IMR-90 (cell line): Measurements from ENCODE around the gene C1QTNF7. TPM values are rescaled to one million over a fixed set of nuclear protein-coding genes. Genes with fewer than 3 reads are reported as not detected.

Experiments
- ATAC-seq: fragments of 200-7000 bp; cut with Tn5 transposase; 2 replicates; pipeline ENCODE4 v1.9.1; 2020; ENCODE audit warnings: low read depth, mild to moderate bottlenecking, moderate library complexity
- BruUV-seq: library from RNA; stranded (reverse); fragments of 400-500 nt; replicated peaks from 2 replicates; lab custom pipeline; 2021; lab: Mats Ljungman, UMichigan
- CTCF ChIA-PET: fragments of 300-600 bp; formaldehyde crosslinking; extraction: SDS; loops from one replicate; lab custom pipeline; 2021; ENCODE audit warnings: antibody characterized with exemption; lab: Yijun Ruan, JAX
- POLR2A ChIA-PET: fragments of 300-600 bp; sonication (Branson Sonifier 250); formaldehyde crosslinking; loops from one replicate; lab custom pipeline; 2022; ENCODE audit warnings: antibody characterized with exemption; ENCODE audit not compliant: unreplicated experiment; lab: Charles Lee
- DNase-seq: peaks from one replicate; pipeline ENCODE4 v3.0.0; 2013
- H2AFZ ChIP-seq: replicated peaks from 2 replicates; pipeline ENCODE3; 2013; ENCODE audit warnings: low read length, mild to moderate bottlenecking; ENCODE audit not compliant: poor library complexity
- H2AK5ac ChIP-seq: 2 replicates; pipeline ENCODE4 v1.6.1; 2013; ENCODE audit warnings: low read depth, low read length, inconsistent platforms
- H2AK9ac ChIP-seq: replicated peaks from 2 replicates; pipeline ENCODE3; 2013; ENCODE audit warnings: mild to moderate bottlenecking, low read depth, low read length, moderate library complexity; ENCODE audit not compliant: poor library complexity
- H2BK120ac ChIP-seq: 2 replicates; pipeline ENCODE4 v1.6.1; 2013; ENCODE audit warnings: low read depth, low read length, inconsistent platforms
- H2BK15ac ChIP-seq: 3 replicates; pipeline ENCODE4 v1.6.1; 2013; ENCODE audit warnings: low read depth, low read length, inconsistent platforms
- H2BK20ac ChIP-seq: 2 replicates; pipeline ENCODE4 v1.6.1; 2013; ENCODE audit warnings: low read depth, mild to moderate bottlenecking, inconsistent platforms, low read length, moderate library complexity
- H2BK5ac ChIP-seq: 2 replicates; pipeline ENCODE4 v1.6.1; 2013; ENCODE audit warnings: mild to moderate bottlenecking, low read depth, low read length, inconsistent platforms; ENCODE audit not compliant: poor library complexity, severe bottlenecking
- H3K14ac ChIP-seq: replicated peaks from 2 replicates; pipeline ENCODE4 v1.6.1; 2013; ENCODE audit warnings: low read depth, low read length, inconsistent platforms
- H3K18ac ChIP-seq: 2 replicates; pipeline ENCODE4 v1.6.1; 2013; ENCODE audit warnings: low read depth, low read length, control low read depth
- H3K23ac ChIP-seq: 2 replicates; pipeline ENCODE4 v1.6.1; 2013; ENCODE audit warnings: low read depth, low read length, inconsistent platforms
- H3K27ac ChIP-seq: 2 replicates; pipeline ENCODE4 v1.5.1; 2013; ENCODE audit warnings: mild to moderate bottlenecking, control low read depth, low read length; ENCODE audit not compliant: insufficient read depth
- H3K27me3 ChIP-seq: 2 replicates; pipeline ENCODE4 v1.6.1; 2013; ENCODE audit warnings: low read length; ENCODE audit not compliant: control insufficient read depth, insufficient read depth
- H3K36me3 ChIP-seq: 2 replicates; pipeline ENCODE4 v1.6.1; 2013; ENCODE audit warnings: low read length, mixed read lengths; ENCODE audit not compliant: control insufficient read depth, insufficient read depth
- H3K4ac ChIP-seq: 2 replicates; pipeline ENCODE4 v1.6.1; 2013; ENCODE audit warnings: low read depth, low read length, inconsistent platforms
- H3K4me1 ChIP-seq: 2 replicates; pipeline ENCODE4 v1.6.1; 2013; ENCODE audit warnings: low read length, mixed read lengths; ENCODE audit not compliant: control insufficient read depth, insufficient read depth
- H3K4me2 ChIP-seq: 2 replicates; pipeline ENCODE4 v1.6.1; 2013; ENCODE audit warnings: low read depth, mild to moderate bottlenecking, control low read depth, low read length, moderate library complexity
- H3K4me3 ChIP-seq: 2 replicates; pipeline ENCODE4 v1.5.1; 2013; ENCODE audit warnings: low read depth, mild to moderate bottlenecking, control low read depth, low read length, moderate library complexity; ENCODE audit not compliant: insufficient read depth
- H3K56ac ChIP-seq: 2 replicates; pipeline ENCODE4 v1.6.1; 2013; ENCODE audit warnings: low read length, inconsistent platforms; ENCODE audit not compliant: insufficient read depth; ENCODE audit errors: extremely low read depth
- H3K79me1 ChIP-seq, 2 experiments: 2 replicates each; pipeline ENCODE4 v1.6.1; 2013; ENCODE audit warnings: low read length in 2 of 2, inconsistent platforms in 1 of 2, low read depth in 1 of 2
- H3K9ac ChIP-seq: 2 replicates; pipeline ENCODE4 v1.6.1; 2013; ENCODE audit warnings: low read depth, low read length, control low read depth
- H3K9me1 ChIP-seq: 2 replicates; pipeline ENCODE4 v1.6.1; 2013; ENCODE audit warnings: low read length, inconsistent platforms; ENCODE audit not compliant: insufficient read depth
- H3K9me3 ChIP-seq: 2 replicates; pipeline ENCODE4 v1.6.1; 2013; ENCODE audit warnings: low read length; ENCODE audit not compliant: control insufficient read depth, insufficient read depth
- H4K20me1 ChIP-seq: 2 replicates; pipeline ENCODE4 v1.6.1; 2013; ENCODE audit warnings: low read length, inconsistent platforms; ENCODE audit not compliant: insufficient read depth
- H4K5ac ChIP-seq: 2 replicates; pipeline ENCODE4 v1.6.1; 2013; ENCODE audit warnings: mild to moderate bottlenecking, low read depth, low read length, control low read depth
- H4K8ac ChIP-seq, 2 experiments: 2 replicates each; pipeline ENCODE4 v1.6.1; 2013; ENCODE audit warnings: low read depth in 2 of 2, low read length in 2 of 2, control low read depth in 1 of 2, inconsistent platforms in 1 of 2
- H4K91ac ChIP-seq: 2 replicates; pipeline ENCODE4 v1.6.1; 2013; ENCODE audit warnings: low read depth, low read length, inconsistent platforms; ENCODE audit not compliant: insufficient read depth
- BHLHE40 ChIP-seq: fragments of 150-350 bp; IDR thresholded peaks from 2 replicates; pipeline ENCODE4 v1.6.1; 2016; ENCODE audit warnings: mild to moderate bottlenecking, low read depth, low read length
- CEBPB ChIP-seq: IDR thresholded peaks from 2 replicates; pipeline ENCODE4 v1.6.1; 2012; ENCODE audit warnings: low read depth, low read length, improper control_type of control experiment
- FOS ChIP-seq: fragments of 150-350 bp; IDR thresholded peaks from 2 replicates; pipeline ENCODE4 v1.6.1; 2016; ENCODE audit warnings: low read depth, low read length
- NFE2L2 ChIP-seq: fragments of 150-350 bp; IDR thresholded peaks from 2 replicates; pipeline ENCODE4 v1.6.1; 2016; ENCODE audit warnings: low read depth, mild to moderate bottlenecking, low read length
- SMC3 ChIP-seq: fragments of 150-350 bp; IDR thresholded peaks from 2 replicates; pipeline ENCODE4 v1.6.1; 2016; ENCODE audit warnings: low read depth, mild to moderate bottlenecking, antibody characterized with exemption, low read length, moderate library complexity
- dilution Hi-C: fragments of 300-500 bp; cut with HindIII; formaldehyde crosslinking; loops from one replicate; pipeline ENCODE4 v1.14.3; 2018; ENCODE audit warnings: low sequenced_read_pairs; ENCODE audit not compliant: unreplicated experiment
- in situ Hi-C: fragments of 300-500 bp; cut with MboI; formaldehyde crosslinking; loops from 3 replicates; pipeline ENCODE4 v1.14.3; 2019; ENCODE audit warnings: low sequenced_read_pairs, inconsistent platforms, mixed read lengths
- intact Hi-C: fragments of 100-400 bp; cut with micrococcal nuclease; formaldehyde crosslinking; loops from 2 replicates; pipeline ENCODE4 v1.10.0; 2022
- polyA plus RNA-seq, 3 experiments: library from polyadenylated mRNA; depleted of rRNA; stranded (reverse); fragments of >200 nt; gene quantifications; 2 replicates each; pipeline ENCODE4 v1.2.3, GENCODE V29; 2012; ENCODE audit warnings: low replicate concordance in 1 of 3
- total RNA-seq: library from RNA; depleted of rRNA; stranded (reverse); fragments of >200 nt; gene quantifications from 2 replicates; pipeline ENCODE4 v1.2.3, GENCODE V29; 2012

The C1QTNF7 gene
- total and polyA plus RNA-seq, 2 of the 4 experiments (the other 2 are of a cell fraction) = 0.12 to 0.18 TPM

DNA sequence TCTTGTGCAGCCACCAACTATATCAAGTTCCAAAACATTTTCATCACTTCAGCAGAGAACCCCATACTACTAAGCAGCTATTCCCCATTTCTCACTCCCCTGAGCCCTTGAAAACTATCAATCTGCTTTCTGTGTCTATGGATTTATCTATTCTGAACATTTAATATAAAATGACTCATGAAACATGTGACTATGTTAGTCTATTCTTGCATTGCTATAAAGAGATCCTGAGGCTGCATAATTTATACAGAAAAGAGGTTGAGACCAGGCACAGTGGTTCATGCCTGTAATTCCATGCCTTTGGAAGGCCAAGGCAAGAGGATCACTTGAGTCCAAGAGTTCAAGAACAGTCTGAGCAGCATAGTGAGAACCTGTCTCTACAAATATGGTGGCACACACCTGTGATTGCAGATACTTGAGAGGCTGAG lies 10.6 kb upstream of the C1QTNF7 start:
- in situ Hi-C loops (no loop called here), dilution Hi-C loops (no loop called here), intact Hi-C loops (no loop called here)
- no peak overlapping the region for H2BK120ac ChIP-seq
- no peak overlapping the region for H3K4me2 ChIP-seq
- no peak overlapping the region for H3K9ac ChIP-seq
- ChIA-PET POLR2A (no interaction called here), CTCF (no interaction called here)
- no peak overlapping the region for H2AK5ac ChIP-seq
- no peaks in the 10 kb centered on the region for H4K20me1 ChIP-seq
- ATAC-seq (no peak), DNase-seq (no peak)
- no peak overlapping the region for H3K14ac ChIP-seq
- H3K18ac ChIP-seq = no peak overlapping the region
- H2BK5ac ChIP-seq = no peak overlapping the region
- peaks cover 4% of the 10 kb centered on the region; the same call in 1 of the 2 replicates for H3K9me1 ChIP-seq
- H3K56ac ChIP-seq = no peak overlapping the region
- H3K36me3 ChIP-seq = no peaks in the 10 kb centered on the region
- no peak overlapping the region for H2AFZ ChIP-seq
- peaks cover 2% of the 10 kb centered on the region; the same call in 1 of the 2 replicates for H3K4me1 ChIP-seq
- H2AK9ac ChIP-seq = no peak overlapping the region
- H4K5ac ChIP-seq = no peak overlapping the region
- no peak overlapping the region for H4K8ac ChIP-seq
- H3K4me3 ChIP-seq = no peak overlapping the region
- H4K91ac ChIP-seq = no peak overlapping the region
- no peaks in the 10 kb centered on the region for H3K9me3 ChIP-seq
- BruUV-seq = no TSS peak
- H3K4ac ChIP-seq = no peak overlapping the region
- no peak overlapping the region for H2BK15ac ChIP-seq
- no peak overlapping the region for H3K23ac ChIP-seq
- H3K27me3 ChIP-seq = no peaks in the 10 kb centered on the region
- no peak overlapping the region for H2BK20ac ChIP-seq
- no peak overlapping the region for H3K27ac ChIP-seq
- TF ChIP-seq FOS (no peak), SMC3 (no peak), CEBPB (no peak), NFE2L2 (no peak), BHLHE40 (no peak)
- no peaks in the 10 kb centered on the region for H3K79me1 ChIP-seq
